Left lung (tissue), 10 donors: Measurements from ENCODE around the gene MGST3. TPM values are rescaled to one million over a fixed set of nuclear protein-coding genes. Genes with fewer than 3 reads are reported as not detected.

Experiments used
- ATAC-seq: fragments of 200-7000 bp; cut with Tn5 transposase; one replicate; pipeline ENCODE4 v1.9.1; 2020; ENCODE audit warnings: moderate library complexity
- DNase-seq, 4 donors: peaks; one replicate each; pipeline ENCODE4 v3.0.0-alpha.2; 2013 to 2020
- H3K27ac ChIP-seq, 2 donors: fragments of 200-600 bp; sonication (generic) in 1 of 2; one replicate each; pipeline versions ENCODE4 v1.5.0 to v1.8.0; 2020 to 2021
- H3K27me3 ChIP-seq, 2 donors: fragments of 200-600 bp; sonication (generic) in 1 of 2; one replicate each; pipeline versions ENCODE4 v1.5.0 to v1.8.0; 2020 to 2021
- H3K36me3 ChIP-seq, 2 donors: fragments of 200-600 bp; sonication (generic) in 1 of 2; one replicate each; pipeline versions ENCODE4 v1.5.0 to v1.8.0; 2020 to 2021
- H3K4me1 ChIP-seq, 2 donors: fragments of 200-600 bp; one replicate each; pipeline ENCODE4 v1.8.0; 2021
- H3K4me3 ChIP-seq, 2 donors: fragments of 200-600 bp; sonication (generic) in 1 of 2; one replicate each; pipeline versions ENCODE4 v1.5.0 to v1.8.0; 2020 to 2021; ENCODE audit warnings: mild to moderate bottlenecking in 1 of 2
- H3K9me3 ChIP-seq, 2 donors: fragments of 200-600 bp; sonication (generic) in 1 of 2; one replicate each; pipeline versions ENCODE4 v1.5.0 to v1.8.0; 2020 to 2021
- CTCF ChIP-seq, 2 donors: fragments of 200-600 bp; sonication (generic) in 1 of 2; IDR thresholded peaks; one replicate each; pipeline versions ENCODE4 v1.5.0 to v1.8.0; 2021; ENCODE audit warnings: antibody characterized with exemption in 2 of 2
- intact Hi-C, 2 donors: fragments of 100-400 bp; cut with DNase I; formaldehyde crosslinking; loops; one replicate each; pipeline versions ENCODE4 v1.11.2 to v1.14.2; 2022
- polyA plus RNA-seq, 6 donors: library from polyadenylated mRNA; unstranded; fragments of 120-200 nt; gene quantifications; one replicate each; pipeline ENCODE4 v1.2.1, GENCODE V29; 2013; ENCODE audit not compliant: insufficient read length in 6 of 6
- total RNA-seq, 2 donors: library from RNA; stranded (reverse); fragmentation: NEBNext Ultra II Directional; extraction: Animal tissue kit (Norgen Biotek cat#: 25700); gene quantifications; one replicate each; pipeline ENCODE4 v1.2.1, GENCODE V29; 2021
- donor health status: DM: no; HTN: yes; CAD: no.
- donor health status: DM: no; HTN: no; CAD: no.

MGST3 gene
- total and polyA plus RNA-seq, 8 donors: 137 to 217 (median 181) TPM

- peak; percentile 79 for ATAC-seq
- no peaks in the 10 kb centered on the region for H3K9me3 ChIP-seq
- no peak overlapping the region for H3K4me3 ChIP-seq
- H3K27me3 ChIP-seq: peaks cover 10 to 45% of the 10 kb centered on the region in 2 donors
- no peaks in the 10 kb centered on the region for H3K36me3 ChIP-seq
- peak; percentile 82 to 97 for TF ChIP-seq CTCF (IDR thresholded peaks at IDR 0.05)
- no peak overlapping the region for H3K27ac ChIP-seq
- intact Hi-C loops: loop anchor here (5.0 to 10.0 kb wide), 2 partner anchors 186 to 188 kb away; no protein-coding TSS in a partner anchor
- peak in 3 of 4 donors; percentile 43 to 87 (median 76) for DNase-seq
- H3K4me1 ChIP-seq: peaks cover 0 to 8% of the 10 kb centered on the region in 2 donors
These were observed 37.9 kb upstream of the MGST3 start for GRCh38 chr1:165592945-165593823.

- H3K27me3 ChIP-seq: peaks cover 10 to 45% of the 10 kb centered on the region in 2 donors
- no peak for TF ChIP-seq CTCF (IDR thresholded peaks at IDR 0.05)
- no peak for ATAC-seq
- DNase-seq: no peak
- H3K36me3 ChIP-seq: no peaks in the 10 kb centered on the region
- intact Hi-C loops: loop anchor here in 1 of 2 donors (10.0 kb wide), 1 partner anchor 191 kb away; no protein-coding TSS in a partner anchor
- no peaks in the 10 kb centered on the region for H3K9me3 ChIP-seq
- no peak overlapping the region for H3K27ac ChIP-seq
- H3K4me3 ChIP-seq: no peak overlapping the region
- H3K4me1 ChIP-seq: peaks cover 0 to 13% of the 10 kb centered on the region in 2 donors
These were observed 35.6 kb upstream of the MGST3 start for GRCh38 chr1:165595246-165595938.

- H3K4me1 ChIP-seq: peaks cover 0 to 23% of the 10 kb centered on the region in 2 donors
- DNase-seq (peak; percentile 94 to 98 (median 97)), ATAC-seq (peak; percentile 99)
- intact Hi-C loops: loop anchor here in 1 of 2 donors (10.0 kb wide), 1 partner anchor 193 kb away; no protein-coding TSS in a partner anchor
- H3K9me3 ChIP-seq: no peaks in the 10 kb centered on the region
- no peak for TF ChIP-seq CTCF (IDR thresholded peaks at IDR 0.05)
- peaks cover 9 to 29% of the 10 kb centered on the region in 2 donors for H3K27me3 ChIP-seq
- peak overlapping the region; percentile 54 to 88 for H3K27ac ChIP-seq
- peak overlapping the region; percentile 45 to 47 for H3K4me3 ChIP-seq
- H3K36me3 ChIP-seq: no peaks in the 10 kb centered on the region
These were observed 33.0 kb upstream of the MGST3 start for GRCh38 chr1:165597883-165598675.

- H3K4me3 ChIP-seq: peak overlapping the region; percentile 45 to 47
- peak overlapping the region; percentile 54 to 88 for H3K27ac ChIP-seq
- no peaks in the 10 kb centered on the region for H3K36me3 ChIP-seq
- peaks cover 3 to 23% of the 10 kb centered on the region in 2 donors for H3K27me3 ChIP-seq
- DNase-seq (no peak), ATAC-seq (peak; percentile 4)
- intact Hi-C loops: loop anchor here in 1 of 2 donors (10.0 kb wide), 1 partner anchor 194 kb away; no protein-coding TSS in a partner anchor
- peaks cover 0 to 23% of the 10 kb centered on the region in 2 donors for H3K4me1 ChIP-seq
- no peak for TF ChIP-seq CTCF (IDR thresholded peaks at IDR 0.05)
- no peaks in the 10 kb centered on the region for H3K9me3 ChIP-seq
These were observed 32.4 kb upstream of the MGST3 start for GRCh38 chr1:165598676-165599059.
